Anterior cingulate cortex (tissue), 58 donors: ENCODE results near the gene DPM1.

Experiments
- DNase-seq, 58 donors: peaks; one replicate each; lab custom pipeline; 2025; lab: John Stamatoyannopoulos, UW

Gene DPM1

GRCh38 chr20:50904067-50904570 lies 54.2 kb downstream of the DPM1 start:
- DNase-seq, result no peak

GRCh38 chr20:50903353-50904051 lies 54.8 kb downstream of the DPM1 start:
- no peak for DNase-seq

GRCh38 chr20:50901301-50901700 lies 57.0 kb downstream of the DPM1 start:
- no peak for DNase-seq

GRCh38 chr20:50900261-50900660 lies 58.1 kb downstream of the DPM1 start:
- DNase-seq, result no peak

GRCh38 chr20:50898475-50898874 lies 59.9 kb downstream of the DPM1 start:
- DNase-seq, result no peak

- no peak for DNase-seq
These were observed 63.1 kb downstream of the DPM1 start for GRCh38 chr20:50895111-50895830.

- DNase-seq, result no peak
These were observed 64.7 kb downstream of the DPM1 start for GRCh38 chr20:50893620-50894019.

- DNase-seq, result no peak
These were observed 65.9 kb downstream of the DPM1 start for GRCh38 chr20:50892394-50892793.

- DNase-seq, result no peak
These were observed 67.2 kb downstream of the DPM1 start for GRCh38 chr20:50891138-50891537.

GRCh38 chr20:50887576-50887975 lies 70.8 kb downstream of the DPM1 start:
- no peak for DNase-seq

- no peak for DNase-seq
These were observed 72.0 kb downstream of the DPM1 start for GRCh38 chr20:50886184-50886790.

- no peak for DNase-seq
These were observed 72.6 kb downstream of the DPM1 start for GRCh38 chr20:50885781-50886180.

- no peak for DNase-seq
These were observed 73.3 kb downstream of the DPM1 start for GRCh38 chr20:50885068-50885467.
